ENCODE results near the gene RNASE7.

DNA sequence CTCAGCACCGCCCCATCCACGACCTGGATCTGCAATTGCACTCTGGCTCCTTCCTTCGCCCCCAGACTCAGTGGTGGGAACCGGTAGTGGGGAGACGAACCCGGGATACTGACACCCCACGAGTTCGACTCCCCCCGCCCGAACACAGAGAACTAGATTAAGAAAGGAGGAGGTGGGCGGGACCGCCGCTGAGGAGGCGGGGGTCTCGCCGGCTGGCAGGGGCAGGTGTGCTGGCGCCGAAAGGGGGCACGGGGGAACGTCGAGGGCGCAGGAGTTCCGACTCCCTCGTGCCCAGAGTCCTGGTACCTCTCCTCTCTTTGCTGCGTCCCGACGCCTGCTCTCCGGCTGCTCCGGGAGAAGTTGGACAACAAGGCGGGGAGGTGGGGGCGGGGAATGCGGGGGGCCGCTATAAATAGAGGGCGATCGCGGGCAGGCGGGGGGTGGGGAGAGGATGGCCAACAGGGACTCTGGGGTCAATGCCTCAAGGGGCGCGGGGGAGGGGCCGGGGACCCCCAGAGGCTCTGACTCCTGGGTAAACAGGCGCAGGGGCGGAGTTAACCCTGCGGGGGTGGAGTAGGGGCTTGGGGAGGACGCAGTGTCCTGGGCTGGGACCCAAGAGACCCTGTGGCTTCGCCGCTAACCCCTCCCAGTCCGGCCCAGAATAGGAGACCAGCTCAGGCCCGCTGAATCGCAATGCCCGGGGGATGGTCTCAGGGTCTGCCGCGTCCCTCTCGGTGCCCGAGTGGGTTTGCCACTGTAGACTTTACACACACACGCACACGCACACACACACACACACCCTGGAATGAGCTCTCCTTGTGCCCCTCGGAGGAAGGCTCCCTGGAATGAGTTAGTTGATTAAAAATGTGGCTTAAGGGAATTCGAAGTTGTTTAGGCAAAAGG is 16.5 kb upstream of the RNASE7 start:
- TF ChIP-seq POLR2A (IDR thresholded peaks at IDR 0.05) = no peak
- no peak for TF ChIP-seq CTCF (IDR thresholded peaks at IDR 0.05)

All from suprapubic skin (tissue), 3 donors.